PFSK-1 (cell line): ENCODE data around the gene FAHD2A.

Experiments used
- POLR2AphosphoS5 ChIP-seq: IDR thresholded peaks from 2 replicates; pipeline ENCODE4 v1.6.1; 2012; ENCODE audit warnings: low read depth, mild to moderate bottlenecking, control low read depth, low read length, moderate library complexity
- SIN3A ChIP-seq: IDR thresholded peaks from 2 replicates; pipeline ENCODE4 v1.6.1; 2012; ENCODE audit warnings: mild to moderate bottlenecking, low read length, moderate library complexity, borderline replicate concordance; ENCODE audit not compliant: insufficient read depth
- TF ChIP-seq, protein P1 (sequence below), 2 experiments: IDR thresholded peaks; 2 replicates each; pipeline versions ENCODE4 v1.6.1 to v1.8.0; 2011 to 2012; ENCODE audit warnings: low read depth in 2 of 2, low read length in 2 of 2, control low read depth in 1 of 2, inconsistent platforms in 1 of 2, mild to moderate bottlenecking in 1 of 2, moderate library complexity in 1 of 2; ENCODE audit not compliant: insufficient read depth in 1 of 2

DNA sequence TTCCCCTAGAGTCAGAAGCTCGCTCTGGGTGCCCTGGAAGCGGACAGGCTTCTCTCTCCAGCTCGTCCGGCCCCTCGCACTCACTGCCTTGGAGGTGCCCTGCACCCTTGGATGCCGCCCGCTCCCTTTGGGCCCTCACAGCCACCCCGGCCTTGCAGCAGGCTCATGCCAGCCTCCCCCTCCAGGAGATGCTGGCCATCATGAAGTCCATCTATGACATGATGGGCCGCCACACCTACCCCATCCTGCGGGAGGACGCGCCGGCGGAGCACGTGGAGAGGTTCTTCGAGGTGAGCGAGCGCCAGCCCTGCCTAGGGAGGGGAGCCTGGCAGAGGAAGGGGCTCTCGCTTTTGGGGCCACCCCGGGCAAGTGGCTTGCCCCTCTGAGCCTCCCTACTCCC is 20.3 kb upstream of the FAHD2A start:
- TF ChIP-seq POLR2AphosphoS5 (no peak), SIN3A (no peak)
- TF ChIP-seq, protein P1, sequence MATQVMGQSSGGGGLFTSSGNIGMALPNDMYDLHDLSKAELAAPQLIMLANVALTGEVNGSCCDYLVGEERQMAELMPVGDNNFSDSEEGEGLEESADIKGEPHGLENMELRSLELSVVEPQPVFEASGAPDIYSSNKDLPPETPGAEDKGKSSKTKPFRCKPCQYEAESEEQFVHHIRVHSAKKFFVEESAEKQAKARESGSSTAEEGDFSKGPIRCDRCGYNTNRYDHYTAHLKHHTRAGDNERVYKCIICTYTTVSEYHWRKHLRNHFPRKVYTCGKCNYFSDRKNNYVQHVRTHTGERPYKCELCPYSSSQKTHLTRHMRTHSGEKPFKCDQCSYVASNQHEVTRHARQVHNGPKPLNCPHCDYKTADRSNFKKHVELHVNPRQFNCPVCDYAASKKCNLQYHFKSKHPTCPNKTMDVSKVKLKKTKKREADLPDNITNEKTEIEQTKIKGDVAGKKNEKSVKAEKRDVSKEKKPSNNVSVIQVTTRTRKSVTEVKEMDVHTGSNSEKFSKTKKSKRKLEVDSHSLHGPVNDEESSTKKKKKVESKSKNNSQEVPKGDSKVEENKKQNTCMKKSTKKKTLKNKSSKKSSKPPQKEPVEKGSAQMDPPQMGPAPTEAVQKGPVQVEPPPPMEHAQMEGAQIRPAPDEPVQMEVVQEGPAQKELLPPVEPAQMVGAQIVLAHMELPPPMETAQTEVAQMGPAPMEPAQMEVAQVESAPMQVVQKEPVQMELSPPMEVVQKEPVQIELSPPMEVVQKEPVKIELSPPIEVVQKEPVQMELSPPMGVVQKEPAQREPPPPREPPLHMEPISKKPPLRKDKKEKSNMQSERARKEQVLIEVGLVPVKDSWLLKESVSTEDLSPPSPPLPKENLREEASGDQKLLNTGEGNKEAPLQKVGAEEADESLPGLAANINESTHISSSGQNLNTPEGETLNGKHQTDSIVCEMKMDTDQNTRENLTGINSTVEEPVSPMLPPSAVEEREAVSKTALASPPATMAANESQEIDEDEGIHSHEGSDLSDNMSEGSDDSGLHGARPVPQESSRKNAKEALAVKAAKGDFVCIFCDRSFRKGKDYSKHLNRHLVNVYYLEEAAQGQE (IDR thresholded peaks at IDR 0.05; ENCODE audit: insufficient read depth in 1 of 2, low read depth in 2 of 2, low read length in 2 of 2) = no peak
